Thymus (tissue), 11 donors: ENCODE data around the gene PREX1. TPM values are rescaled to one million over a fixed set of nuclear protein-coding genes. Genes with fewer than 3 reads are reported as not detected.

ENCODE experiments used
- DNase-seq, 9 donors: peaks; one replicate each; pipeline ENCODE4 v3.0.0-alpha.2; 2013; ENCODE audit warnings: low spot score in 9 of 9, low read depth in 6 of 9, missing footprints in 1 of 9
- H3K27ac ChIP-seq, 2 donors: one replicate each; pipeline ENCODE4 v1.5.1; 2013; ENCODE audit warnings: control low read depth in 1 of 2, low read depth in 1 of 2, low read length in 1 of 2, mild to moderate bottlenecking in 1 of 2, moderate library complexity in 1 of 2
- H3K27me3 ChIP-seq, 2 donors: one replicate each; pipeline ENCODE4 v1.5.1; 2013; ENCODE audit warnings: low read length in 1 of 2; ENCODE audit not compliant: control insufficient read depth in 2 of 2, insufficient read depth in 1 of 2
- H3K36me3 ChIP-seq, 2 donors: one replicate each; pipeline ENCODE4 v1.5.1; 2013; ENCODE audit warnings: low read length in 1 of 2, mild to moderate bottlenecking in 1 of 2, moderate library complexity in 1 of 2; ENCODE audit not compliant: control insufficient read depth in 2 of 2, insufficient read depth in 2 of 2
- H3K4me1 ChIP-seq, 2 donors: one replicate each; pipeline ENCODE4 v1.5.1; 2013; ENCODE audit warnings: low read length in 2 of 2; ENCODE audit not compliant: control insufficient read depth in 2 of 2, insufficient read depth in 2 of 2
- H3K4me3 ChIP-seq, 2 donors: one replicate each; pipeline ENCODE4 v1.5.1; 2013; ENCODE audit warnings: low read length in 2 of 2, control low read depth in 1 of 2, mild to moderate bottlenecking in 1 of 2
- H3K9me3 ChIP-seq, 2 donors: one replicate each; pipeline ENCODE4 v1.5.1; 2013; ENCODE audit warnings: low read length in 1 of 2, mild to moderate bottlenecking in 1 of 2; ENCODE audit not compliant: control insufficient read depth in 2 of 2, insufficient read depth in 1 of 2
- WGBS: extraction: QIAGEN DNeasy Blood & Tissue Kit; methylation state at CpG from one replicate; pipeline ENCODE4 v1.1.7; 2013; 5-methylcytosine and 5-hydroxymethylcytosine counted together
- polyA plus RNA-seq: library from polyadenylated mRNA; stranded (reverse); fragments of 200-250 nt; gene quantifications from one replicate; pipeline ENCODE4 v1.2.3, GENCODE V29; 2013
- total RNA-seq: library from RNA; stranded (reverse); fragments of 120-200 nt; gene quantifications from one replicate; pipeline ENCODE4 v1.2.4, GENCODE V29; 2013
- donor health status: healthy.

PREX1 gene
- total and polyA plus RNA-seq, 2 donors, result 12.5 to 19.8 TPM

DNA sequence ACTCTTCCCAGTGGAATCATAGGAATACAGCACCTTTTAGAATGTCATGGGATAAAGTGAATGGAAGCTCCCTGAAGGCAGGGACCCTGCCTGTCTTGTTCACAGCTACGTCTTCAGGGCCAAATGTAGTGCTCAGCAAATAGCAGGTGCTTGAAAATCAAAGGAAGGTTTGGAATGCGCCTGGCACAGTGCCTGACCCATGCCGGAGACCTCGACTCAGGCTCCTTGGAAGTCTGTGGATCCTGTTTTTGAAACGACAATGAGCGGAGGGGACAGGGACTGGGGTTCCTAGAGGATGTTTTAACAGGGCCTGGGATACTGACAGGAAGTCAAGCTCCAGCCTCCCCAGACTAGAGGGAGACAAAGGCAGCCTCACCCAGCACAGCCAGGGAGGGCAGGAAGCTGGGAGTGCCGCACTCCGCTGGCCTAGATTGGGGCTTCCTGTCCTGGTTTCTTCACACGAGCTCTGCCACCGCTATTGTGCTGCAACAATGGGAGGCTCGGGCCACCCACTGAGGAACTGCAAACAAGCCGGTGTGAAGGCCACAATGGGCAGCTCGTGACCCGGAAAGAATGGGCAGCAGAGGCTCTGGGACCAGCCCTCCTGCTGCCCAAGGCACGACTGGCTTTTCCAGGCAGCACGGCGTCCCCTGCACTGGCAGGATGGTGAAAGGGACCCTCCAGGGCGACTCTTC, 76.7 kb downstream of the PREX1 start:
- no peaks in the 10 kb centered on the region for H3K9me3 ChIP-seq
- no peaks in the 10 kb centered on the region for H3K36me3 ChIP-seq
- 49% methylated on average over 18 of the region's 18 CpGs for WGBS
- H3K27me3 ChIP-seq, result no peaks in the 10 kb centered on the region
- peak overlapping the region; percentile 50 to 82 for H3K27ac ChIP-seq
- H3K4me3 ChIP-seq, result no peak overlapping the region
- peaks cover 3 to 50% of the 10 kb centered on the region in 2 donors for H3K4me1 ChIP-seq
- peak in 5 of 9 donors; percentile 16 to 79 (median 61) for DNase-seq

DNA sequence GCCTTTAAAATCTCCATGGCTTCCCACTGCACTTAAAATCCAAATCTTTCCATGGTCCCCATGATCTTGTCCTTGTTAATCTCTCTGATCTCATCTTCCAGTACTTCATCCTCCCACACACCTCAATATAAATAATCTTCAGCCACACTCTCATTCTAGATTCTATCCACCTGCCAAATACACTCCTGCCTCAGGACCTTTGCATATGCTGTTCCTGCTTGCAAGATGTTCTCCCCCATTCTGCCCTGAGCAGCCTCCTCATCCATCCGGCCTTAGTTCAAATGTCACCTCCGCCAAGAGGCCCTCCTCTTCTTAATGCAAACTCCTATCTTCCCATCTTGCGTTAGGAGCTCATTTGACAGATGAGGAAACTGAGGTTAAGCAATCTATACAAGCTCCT, 77.4 kb downstream of the PREX1 start:
- H3K27me3 ChIP-seq, result no peaks in the 10 kb centered on the region
- no peaks in the 10 kb centered on the region for H3K36me3 ChIP-seq
- H3K4me1 ChIP-seq, result peaks cover 3 to 50% of the 10 kb centered on the region in 2 donors
- WGBS, result over 99% methylated on average over 3 of the region's 3 CpGs
- H3K9me3 ChIP-seq, result no peaks in the 10 kb centered on the region
- no peak for DNase-seq
- no peak overlapping the region for H3K27ac ChIP-seq
- H3K4me3 ChIP-seq, result no peak overlapping the region

DNA sequence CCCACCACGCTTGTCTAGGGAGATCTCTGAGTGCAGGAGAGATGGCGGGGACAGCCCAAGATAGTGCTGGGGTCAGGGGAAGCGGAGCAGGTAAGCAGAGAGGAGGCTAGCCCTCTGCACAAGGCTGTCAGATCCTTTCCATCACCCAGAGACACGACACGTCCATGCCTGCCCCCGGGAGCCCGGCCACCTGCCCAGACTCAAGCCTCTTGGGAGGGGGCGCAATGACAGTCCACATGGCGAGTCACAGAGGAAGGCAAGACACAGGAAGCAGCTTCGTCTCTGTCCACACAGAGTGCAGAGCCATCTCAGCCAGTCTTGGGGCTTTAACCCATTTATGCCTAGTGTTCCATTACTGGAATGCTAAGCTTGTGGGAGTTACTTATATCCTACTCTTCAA, 78.4 kb downstream of the PREX1 start:
- 89% methylated on average over 10 of the region's 10 CpGs for WGBS

DNA sequence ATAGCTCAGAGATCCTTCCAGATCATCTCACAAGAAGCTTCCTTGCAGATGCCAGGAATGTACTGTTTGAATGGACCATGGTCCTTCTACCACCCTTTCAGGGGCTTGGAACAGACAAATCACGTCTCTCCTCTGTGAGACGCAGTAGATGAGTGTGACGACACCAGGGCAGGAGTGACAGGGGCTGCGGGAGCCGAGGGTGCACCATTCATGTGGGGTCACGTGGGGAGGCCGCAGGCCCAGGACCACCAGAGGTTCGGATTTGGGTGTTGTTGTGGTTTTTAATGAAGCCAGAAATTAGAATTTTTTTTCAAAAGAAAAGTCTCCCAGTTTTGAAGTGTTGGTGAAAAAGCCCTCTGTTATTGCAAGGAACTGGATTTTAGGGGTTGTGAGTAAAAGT, 79.2 kb downstream of the PREX1 start:
- DNase-seq, result no peak
- H3K9me3 ChIP-seq, result no peaks in the 10 kb centered on the region
- no peaks in the 10 kb centered on the region for H3K27me3 ChIP-seq
- H3K27ac ChIP-seq, result peak overlapping the region in 1 of 2 donors; percentile 19
- no peaks in the 10 kb centered on the region for H3K36me3 ChIP-seq
- H3K4me1 ChIP-seq, result peaks cover 3 to 50% of the 10 kb centered on the region in 2 donors
- WGBS, result 87% methylated on average over 8 of the region's 8 CpGs
- H3K4me3 ChIP-seq, result no peak overlapping the region

More for the DNA sequence above, 78.4 kb downstream of the PREX1 start:
- DNase-seq, result no peak
- H3K36me3 ChIP-seq, result no peaks in the 10 kb centered on the region
- no peak overlapping the region for H3K4me3 ChIP-seq
- peaks cover 3 to 50% of the 10 kb centered on the region in 2 donors for H3K4me1 ChIP-seq
- H3K9me3 ChIP-seq, result no peaks in the 10 kb centered on the region
- no peaks in the 10 kb centered on the region for H3K27me3 ChIP-seq
- H3K27ac ChIP-seq, result no peak overlapping the region

DNA sequence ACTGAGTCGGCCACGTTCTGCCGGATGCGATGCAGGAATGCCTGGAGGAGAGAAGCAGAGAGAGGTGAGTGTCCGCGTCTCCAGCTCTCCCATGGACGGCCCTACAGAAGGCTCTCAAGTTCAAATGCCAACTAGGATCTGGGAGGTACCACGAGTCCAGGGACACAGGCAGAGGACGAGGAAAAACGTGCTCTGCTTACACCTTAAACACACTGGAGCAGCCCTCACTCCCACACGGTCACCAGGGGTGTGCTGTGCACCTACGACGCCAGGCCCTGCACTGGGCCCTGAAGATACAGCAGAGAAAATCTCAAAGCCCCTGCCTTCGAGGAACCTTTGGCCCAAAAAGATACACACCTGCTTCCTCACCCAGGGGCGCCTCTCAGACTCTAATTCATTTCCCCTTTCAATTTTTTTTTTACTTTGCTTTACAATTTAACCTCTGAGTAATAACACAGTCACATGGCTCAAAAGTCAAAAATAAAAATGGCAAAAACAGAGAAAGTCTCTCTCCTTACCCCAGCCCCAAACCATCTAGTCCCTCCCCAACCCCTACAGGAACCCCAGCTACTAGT, 79.9 kb downstream of the PREX1 start:
- Histone ChIP-seq H3K27me3 (no peaks in the 10 kb centered on the region), H3K4me3 (no peak overlapping the region), H3K27ac (peak overlapping the region in 1 of 2 donors; percentile 19), H3K9me3 (no peaks in the 10 kb centered on the region), H3K36me3 (no peaks in the 10 kb centered on the region), H3K4me1 (peaks cover 3 to 49% of the 10 kb centered on the region in 2 donors)
- DNase-seq, result peak in 1 of 9 donors; percentile 55
- WGBS, result 59% methylated on average over 15 of the region's 15 CpGs

DNA sequence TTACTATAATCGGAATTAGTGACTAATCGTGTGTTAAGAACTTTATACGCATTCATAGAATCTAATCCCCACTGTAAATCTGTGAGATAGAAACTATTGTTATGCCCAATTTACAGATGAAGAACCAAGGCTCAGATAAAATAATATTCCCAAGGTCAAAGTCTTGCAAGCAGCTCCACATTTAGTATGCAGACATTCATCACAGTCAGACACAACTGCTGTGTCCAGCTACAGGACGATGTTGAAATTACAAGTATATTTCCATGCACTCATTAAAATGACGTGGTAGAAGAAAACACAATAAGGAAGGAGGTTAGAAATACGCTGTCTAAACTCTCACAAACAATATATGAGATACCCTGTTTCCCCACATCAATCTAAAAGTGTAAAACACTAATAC, 82.5 kb downstream of the PREX1 start:
- Histone ChIP-seq H3K4me3 (no peak overlapping the region), H3K27ac (no peak overlapping the region), H3K4me1 (peaks cover 0 to 25% of the 10 kb centered on the region in 2 donors), H3K9me3 (no peaks in the 10 kb centered on the region), H3K27me3 (no peaks in the 10 kb centered on the region), H3K36me3 (no peaks in the 10 kb centered on the region)
- WGBS, result 96% methylated on average over 6 of the region's 6 CpGs
- no peak for DNase-seq

DNA sequence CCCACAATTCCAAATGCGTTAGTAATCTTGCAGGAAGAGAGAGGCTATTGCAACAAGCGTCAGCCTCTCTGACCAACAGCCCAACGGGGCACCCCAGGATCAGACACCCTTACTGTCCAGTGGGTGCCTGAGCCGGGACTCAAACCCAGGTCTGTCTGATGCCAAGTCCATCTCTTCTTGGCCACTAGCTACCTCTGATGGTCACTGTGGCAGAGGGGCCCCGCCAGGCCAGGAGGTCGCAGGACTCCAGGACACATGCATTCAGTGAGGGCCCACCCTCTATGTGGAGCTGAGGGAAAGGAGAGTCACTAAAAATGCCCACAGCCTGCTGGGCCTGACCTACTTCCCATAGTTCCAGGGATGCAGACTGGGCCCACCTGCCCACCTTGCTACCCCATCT, 83.3 kb downstream of the PREX1 start:
- Histone ChIP-seq H3K4me3 (no peak overlapping the region), H3K4me1 (peaks cover 0 to 24% of the 10 kb centered on the region in 2 donors), H3K9me3 (no peaks in the 10 kb centered on the region), H3K27me3 (no peaks in the 10 kb centered on the region), H3K36me3 (no peaks in the 10 kb centered on the region), H3K27ac (no peak overlapping the region)
- WGBS, result 88% methylated on average over 6 of the region's 6 CpGs
- no peak for DNase-seq

DNA sequence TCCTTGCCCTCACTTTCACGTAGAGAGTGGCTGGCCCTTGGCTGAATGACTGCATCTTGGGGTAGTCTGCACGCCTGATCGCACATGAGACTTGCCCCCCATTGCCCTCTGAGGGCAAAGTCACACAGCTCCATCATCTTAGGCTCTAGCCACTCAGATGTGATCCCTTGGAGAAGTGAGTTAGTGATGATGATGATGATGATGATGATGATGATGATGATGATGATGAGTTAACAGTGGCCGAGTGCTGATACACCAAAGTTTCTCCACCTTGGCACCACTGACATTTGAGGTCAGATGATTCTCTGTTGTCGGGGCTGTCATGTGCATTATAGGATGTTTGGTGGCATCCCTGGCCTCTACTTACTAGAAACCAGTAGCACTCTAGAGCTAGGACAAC, 84.0 kb downstream of the PREX1 start:
- DNase-seq, result no peak
- Histone ChIP-seq H3K4me1 (peaks cover 0 to 21% of the 10 kb centered on the region in 2 donors), H3K27ac (no peak overlapping the region), H3K27me3 (no peaks in the 10 kb centered on the region), H3K9me3 (no peaks in the 10 kb centered on the region), H3K36me3 (no peaks in the 10 kb centered on the region), H3K4me3 (no peak overlapping the region)
- 98% methylated on average over 5 of the region's 5 CpGs for WGBS

DNA sequence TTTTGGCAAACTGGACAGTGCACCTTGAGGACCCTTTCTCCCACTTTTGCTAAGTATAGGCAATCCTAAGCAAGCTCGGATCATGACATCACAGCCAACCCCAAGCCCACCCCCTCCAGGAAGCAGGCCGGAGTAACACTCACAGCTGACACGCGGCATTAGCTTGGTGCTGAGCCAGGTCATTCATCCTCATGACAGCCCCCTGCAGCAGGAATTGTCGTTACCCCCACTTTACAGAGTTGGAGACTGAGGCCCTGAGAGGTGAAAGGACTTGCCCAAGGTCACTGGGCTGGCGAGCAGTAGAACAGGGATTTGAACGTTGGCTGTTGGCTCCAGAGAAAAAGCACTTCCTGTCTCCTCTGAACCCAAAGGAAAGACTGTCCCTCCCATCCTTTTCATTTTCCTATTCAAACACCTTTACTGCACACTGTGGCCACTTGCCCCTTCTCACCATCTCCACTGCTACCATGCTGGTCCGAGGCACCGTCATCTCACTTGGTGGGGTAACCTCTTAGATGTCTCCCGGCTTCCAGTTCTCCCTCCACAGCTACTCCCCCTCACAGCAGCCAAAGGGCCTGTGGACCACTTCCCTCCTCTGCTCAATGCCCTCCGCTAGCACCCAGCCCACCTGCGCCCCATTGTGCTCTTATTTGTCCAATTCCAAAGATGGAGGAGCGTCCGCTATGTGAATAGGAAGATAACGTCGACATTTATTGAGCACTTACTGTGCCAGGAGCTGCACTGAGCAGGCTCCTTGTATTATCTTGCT, 84.7 kb downstream of the PREX1 start:
- H3K27ac ChIP-seq, result no peak overlapping the region
- peaks cover 0 to 21% of the 10 kb centered on the region in 2 donors for H3K4me1 ChIP-seq
- no peaks in the 10 kb centered on the region for H3K9me3 ChIP-seq
- WGBS, result 97% methylated on average over 16 of the region's 16 CpGs
- H3K27me3 ChIP-seq, result no peaks in the 10 kb centered on the region
- no peak for DNase-seq
- no peak overlapping the region for H3K4me3 ChIP-seq
- no peaks in the 10 kb centered on the region for H3K36me3 ChIP-seq
